Ishikawa (cell line): ENCODE measurements around the gene GBP7.

Source experiments
- CEBPB ChIP-seq: IDR thresholded peaks from 2 replicates; pipeline ENCODE4 v1.6.1; 2012
- CREB1 ChIP-seq: IDR thresholded peaks from 2 replicates; pipeline ENCODE4 v1.6.1; 2012; ENCODE audit warnings: low read depth
- EGR1 ChIP-seq: IDR thresholded peaks from 2 replicates; pipeline ENCODE4 v1.6.1; 2012
- EP300 ChIP-seq: IDR thresholded peaks from 2 replicates; pipeline ENCODE4 v1.6.1; 2012; ENCODE audit warnings: borderline replicate concordance
- FOXM1 ChIP-seq: IDR thresholded peaks from 2 replicates; pipeline ENCODE4 v1.6.1; 2012; ENCODE audit warnings: low read depth, borderline replicate concordance
- MAX ChIP-seq: IDR thresholded peaks from 2 replicates; pipeline ENCODE4 v1.6.1; 2012
- NFIC ChIP-seq: IDR thresholded peaks from 2 replicates; pipeline ENCODE4 v1.6.1; 2012
- RAD21 ChIP-seq: IDR thresholded peaks from 2 replicates; pipeline ENCODE4 v1.6.1; 2012; ENCODE audit warnings: low read depth
- REST ChIP-seq: IDR thresholded peaks from 2 replicates; pipeline ENCODE4 v1.6.1; 2012; ENCODE audit warnings: low read depth, mild to moderate bottlenecking
- TAF1 ChIP-seq: IDR thresholded peaks from 2 replicates; pipeline ENCODE4 v1.6.1; 2012; ENCODE audit warnings: low read depth, mild to moderate bottlenecking
- TCF12 ChIP-seq: IDR thresholded peaks from 2 replicates; pipeline ENCODE4 v1.6.1; 2012; ENCODE audit warnings: low read depth
- TEAD4 ChIP-seq: IDR thresholded peaks from 2 replicates; pipeline ENCODE4 v1.6.1; 2012
- USF1 ChIP-seq: IDR thresholded peaks from 2 replicates; pipeline ENCODE4 v1.6.1; 2012
- YY1 ChIP-seq: IDR thresholded peaks from 2 replicates; pipeline ENCODE4 v1.6.1; 2012; ENCODE audit warnings: low read depth
- ZBTB7A ChIP-seq: IDR thresholded peaks from 2 replicates; pipeline ENCODE4 v1.6.1; 2012; ENCODE audit warnings: low read depth

Gene GBP7

GRCh38 chr1:89169166-89169565 is 6.6 kb downstream of the GBP7 start:
- TF ChIP-seq EGR1 (no peak), TCF12 (no peak), TEAD4 (no peak), RAD21 (no peak), FOXM1 (no peak), CEBPB (no peak), USF1 (no peak), MAX (no peak), REST (no peak), EP300 (no peak), NFIC (no peak), CREB1 (no peak)

- TF ChIP-seq EP300 (no peak; the same call in 1 of the 2 replicates), NFIC (peak; percentile 63), YY1 (no peak), USF1 (no peak), TEAD4 (no peak)
Observed at GRCh38 chr1:89167590-89168230, 8.1 kb downstream of the GBP7 start.

- TF ChIP-seq USF1, result no peak
- TF ChIP-seq CREB1, result no peak
- no peak for TF ChIP-seq ZBTB7A
- TF ChIP-seq YY1, result no peak
- TF ChIP-seq EP300, result no peak
- TF ChIP-seq TAF1, result no peak
- no peak for TF ChIP-seq TCF12
- TF ChIP-seq CEBPB, result no peak
- no peak for TF ChIP-seq REST
- no peak for TF ChIP-seq EGR1
- no peak for TF ChIP-seq NFIC
- TF ChIP-seq FOXM1, result no peak
- no peak for TF ChIP-seq MAX
Observed at GRCh38 chr1:89166705-89167104, 9.1 kb downstream of the GBP7 start.

- no peak for TF ChIP-seq YY1
- TF ChIP-seq FOXM1, result no peak
- no peak for TF ChIP-seq TAF1
- TF ChIP-seq MAX, result no peak
- no peak for TF ChIP-seq CEBPB
- TF ChIP-seq EP300, result no peak
Observed at GRCh38 chr1:89165811-89166210, 10.0 kb downstream of the GBP7 start.

GRCh38 chr1:89151047-89151446 is 24.8 kb downstream of the GBP7 start:
- TF ChIP-seq MAX (no peak), ZBTB7A (no peak), REST (no peak), TCF12 (no peak), EGR1 (no peak), RAD21 (no peak), USF1 (no peak), CREB1 (no peak), TEAD4 (no peak), CEBPB (no peak), NFIC (no peak), FOXM1 (no peak), YY1 (no peak), EP300 (no peak), TAF1 (no peak)
